MM.1S (cell line): Measurements from ENCODE around the gene TNK1.

Experiments used
- EZH2 ChIP-seq: fragments of 300-600 bp; sonication (generic); optimal IDR thresholded peaks from 2 replicates; pipeline ENCODE3; 2017; ENCODE audit warnings: low read depth, mild to moderate bottlenecking, antibody characterized with exemption, low read length, mixed read lengths
- EZH2phosphoT487 ChIP-seq: fragments of 300-600 bp; sonication (generic); IDR thresholded peaks from 2 replicates; pipeline ENCODE4 v1.6.1; 2018; ENCODE audit warnings: antibody characterized with exemption, low read length
- TF ChIP-seq, protein P1 (sequence below): fragments of 300-600 bp; sonication (generic); IDR thresholded peaks from 2 replicates; pipeline ENCODE4 v1.5.1; 2016; ENCODE audit warnings: antibody characterized with exemption, low read length, mixed read lengths

DNA sequence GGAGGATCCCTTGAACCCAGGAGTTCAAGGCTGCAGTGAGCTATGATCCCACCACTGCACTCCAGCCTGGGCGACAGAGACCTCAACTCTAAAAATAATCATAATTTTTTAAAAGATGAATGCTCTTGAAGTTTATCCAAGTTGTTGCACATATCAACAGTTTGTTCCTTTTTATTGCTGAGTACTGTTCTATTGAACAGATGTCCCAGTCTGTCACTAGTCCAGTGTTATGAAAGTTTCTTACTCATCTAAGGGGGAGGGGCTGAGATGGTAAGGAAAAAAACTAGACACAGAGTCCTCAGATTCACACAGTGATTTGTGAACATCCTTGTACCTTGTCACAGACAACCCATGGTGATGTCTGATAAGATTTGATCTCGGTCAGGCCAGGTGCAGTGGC lies 40.7 kb upstream of the TNK1 start:
- TF ChIP-seq, protein P1, sequence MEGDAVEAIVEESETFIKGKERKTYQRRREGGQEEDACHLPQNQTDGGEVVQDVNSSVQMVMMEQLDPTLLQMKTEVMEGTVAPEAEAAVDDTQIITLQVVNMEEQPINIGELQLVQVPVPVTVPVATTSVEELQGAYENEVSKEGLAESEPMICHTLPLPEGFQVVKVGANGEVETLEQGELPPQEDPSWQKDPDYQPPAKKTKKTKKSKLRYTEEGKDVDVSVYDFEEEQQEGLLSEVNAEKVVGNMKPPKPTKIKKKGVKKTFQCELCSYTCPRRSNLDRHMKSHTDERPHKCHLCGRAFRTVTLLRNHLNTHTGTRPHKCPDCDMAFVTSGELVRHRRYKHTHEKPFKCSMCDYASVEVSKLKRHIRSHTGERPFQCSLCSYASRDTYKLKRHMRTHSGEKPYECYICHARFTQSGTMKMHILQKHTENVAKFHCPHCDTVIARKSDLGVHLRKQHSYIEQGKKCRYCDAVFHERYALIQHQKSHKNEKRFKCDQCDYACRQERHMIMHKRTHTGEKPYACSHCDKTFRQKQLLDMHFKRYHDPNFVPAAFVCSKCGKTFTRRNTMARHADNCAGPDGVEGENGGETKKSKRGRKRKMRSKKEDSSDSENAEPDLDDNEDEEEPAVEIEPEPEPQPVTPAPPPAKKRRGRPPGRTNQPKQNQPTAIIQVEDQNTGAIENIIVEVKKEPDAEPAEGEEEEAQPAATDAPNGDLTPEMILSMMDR: no peak
- no peak for TF ChIP-seq EZH2
- TF ChIP-seq EZH2phosphoT487: no peak
